Panc1 (cell line): ENCODE data around the gene FHAD1.

Experiments used
- POLR2AphosphoS5 ChIP-seq: IDR thresholded peaks from 2 replicates; pipeline ENCODE4 v1.6.1; 2012; ENCODE audit warnings: mild to moderate bottlenecking, low read depth, low read length, moderate library complexity
- TCF7L2 ChIP-seq: IDR thresholded peaks from 2 replicates; pipeline ENCODE4 v1.6.1; 2011; ENCODE audit warnings: mild to moderate bottlenecking, low read depth, low read length, inconsistent platforms
- TF ChIP-seq, protein P1 (sequence below): fragments of 450-650 bp; IDR thresholded peaks from 2 replicates; pipeline ENCODE4 v1.5.1; 2017; ENCODE audit warnings: mild to moderate bottlenecking
- TF ChIP-seq, protein P2 (sequence below), 2 experiments: IDR thresholded peaks; 2 replicates each; pipeline ENCODE4 v1.6.1; 2011 to 2012; ENCODE audit warnings: low read depth in 2 of 2, control low read depth in 1 of 2, low read length in 1 of 2, mild to moderate bottlenecking in 1 of 2, moderate library complexity in 1 of 2; ENCODE audit not compliant: insufficient read depth in 1 of 2

DNA sequence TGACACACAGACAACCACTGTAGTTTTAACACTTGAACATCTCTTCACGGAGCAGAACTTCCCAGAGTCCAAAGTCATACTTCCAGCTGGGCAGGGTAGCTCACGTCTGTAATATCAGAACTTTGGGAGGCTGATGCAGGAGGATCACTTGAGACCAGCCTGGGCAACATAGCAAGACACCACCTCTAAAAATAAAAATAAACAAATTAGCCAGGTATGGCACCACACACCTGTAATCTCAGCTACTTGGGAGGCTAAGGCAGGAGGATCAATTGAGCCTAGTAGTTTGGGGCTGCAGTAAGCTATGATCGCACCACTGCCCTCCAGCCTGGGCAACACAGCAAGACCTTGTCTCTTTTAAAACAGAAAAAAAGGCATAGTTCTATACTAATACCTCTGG is 138.4 kb downstream of the FHAD1 start:
- TF ChIP-seq, protein P1, sequence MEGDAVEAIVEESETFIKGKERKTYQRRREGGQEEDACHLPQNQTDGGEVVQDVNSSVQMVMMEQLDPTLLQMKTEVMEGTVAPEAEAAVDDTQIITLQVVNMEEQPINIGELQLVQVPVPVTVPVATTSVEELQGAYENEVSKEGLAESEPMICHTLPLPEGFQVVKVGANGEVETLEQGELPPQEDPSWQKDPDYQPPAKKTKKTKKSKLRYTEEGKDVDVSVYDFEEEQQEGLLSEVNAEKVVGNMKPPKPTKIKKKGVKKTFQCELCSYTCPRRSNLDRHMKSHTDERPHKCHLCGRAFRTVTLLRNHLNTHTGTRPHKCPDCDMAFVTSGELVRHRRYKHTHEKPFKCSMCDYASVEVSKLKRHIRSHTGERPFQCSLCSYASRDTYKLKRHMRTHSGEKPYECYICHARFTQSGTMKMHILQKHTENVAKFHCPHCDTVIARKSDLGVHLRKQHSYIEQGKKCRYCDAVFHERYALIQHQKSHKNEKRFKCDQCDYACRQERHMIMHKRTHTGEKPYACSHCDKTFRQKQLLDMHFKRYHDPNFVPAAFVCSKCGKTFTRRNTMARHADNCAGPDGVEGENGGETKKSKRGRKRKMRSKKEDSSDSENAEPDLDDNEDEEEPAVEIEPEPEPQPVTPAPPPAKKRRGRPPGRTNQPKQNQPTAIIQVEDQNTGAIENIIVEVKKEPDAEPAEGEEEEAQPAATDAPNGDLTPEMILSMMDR = no peak
- TF ChIP-seq POLR2AphosphoS5 (no peak), TCF7L2 (no peak)
- TF ChIP-seq, protein P2, sequence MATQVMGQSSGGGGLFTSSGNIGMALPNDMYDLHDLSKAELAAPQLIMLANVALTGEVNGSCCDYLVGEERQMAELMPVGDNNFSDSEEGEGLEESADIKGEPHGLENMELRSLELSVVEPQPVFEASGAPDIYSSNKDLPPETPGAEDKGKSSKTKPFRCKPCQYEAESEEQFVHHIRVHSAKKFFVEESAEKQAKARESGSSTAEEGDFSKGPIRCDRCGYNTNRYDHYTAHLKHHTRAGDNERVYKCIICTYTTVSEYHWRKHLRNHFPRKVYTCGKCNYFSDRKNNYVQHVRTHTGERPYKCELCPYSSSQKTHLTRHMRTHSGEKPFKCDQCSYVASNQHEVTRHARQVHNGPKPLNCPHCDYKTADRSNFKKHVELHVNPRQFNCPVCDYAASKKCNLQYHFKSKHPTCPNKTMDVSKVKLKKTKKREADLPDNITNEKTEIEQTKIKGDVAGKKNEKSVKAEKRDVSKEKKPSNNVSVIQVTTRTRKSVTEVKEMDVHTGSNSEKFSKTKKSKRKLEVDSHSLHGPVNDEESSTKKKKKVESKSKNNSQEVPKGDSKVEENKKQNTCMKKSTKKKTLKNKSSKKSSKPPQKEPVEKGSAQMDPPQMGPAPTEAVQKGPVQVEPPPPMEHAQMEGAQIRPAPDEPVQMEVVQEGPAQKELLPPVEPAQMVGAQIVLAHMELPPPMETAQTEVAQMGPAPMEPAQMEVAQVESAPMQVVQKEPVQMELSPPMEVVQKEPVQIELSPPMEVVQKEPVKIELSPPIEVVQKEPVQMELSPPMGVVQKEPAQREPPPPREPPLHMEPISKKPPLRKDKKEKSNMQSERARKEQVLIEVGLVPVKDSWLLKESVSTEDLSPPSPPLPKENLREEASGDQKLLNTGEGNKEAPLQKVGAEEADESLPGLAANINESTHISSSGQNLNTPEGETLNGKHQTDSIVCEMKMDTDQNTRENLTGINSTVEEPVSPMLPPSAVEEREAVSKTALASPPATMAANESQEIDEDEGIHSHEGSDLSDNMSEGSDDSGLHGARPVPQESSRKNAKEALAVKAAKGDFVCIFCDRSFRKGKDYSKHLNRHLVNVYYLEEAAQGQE (IDR thresholded peaks at IDR 0.05; ENCODE audit: insufficient read depth in 1 of 2, low read depth in 2 of 2, low read length in 1 of 2) = no peak
